Fibroblast of pulmonary artery (primary cell): Measurements from ENCODE around the gene HDAC4.

Experiments
- DNase-seq: peaks from one replicate; pipeline ENCODE4 v3.0.0-alpha.2; 2010; ENCODE audit warnings: low read depth
- H3K4me3 ChIP-seq: replicated peaks from 2 replicates; pipeline ENCODE4 v1.5.1; 2011; ENCODE audit warnings: low read depth, mild to moderate bottlenecking, control low read depth, low read length, moderate library complexity
- TF ChIP-seq, protein P1 (sequence below): IDR thresholded peaks from 2 replicates; pipeline ENCODE4 v1.5.1; 2011; ENCODE audit warnings: mild to moderate bottlenecking, control low read depth, low read length, inconsistent platforms; ENCODE audit errors: missing control alignments

The HDAC4 gene

DNA sequence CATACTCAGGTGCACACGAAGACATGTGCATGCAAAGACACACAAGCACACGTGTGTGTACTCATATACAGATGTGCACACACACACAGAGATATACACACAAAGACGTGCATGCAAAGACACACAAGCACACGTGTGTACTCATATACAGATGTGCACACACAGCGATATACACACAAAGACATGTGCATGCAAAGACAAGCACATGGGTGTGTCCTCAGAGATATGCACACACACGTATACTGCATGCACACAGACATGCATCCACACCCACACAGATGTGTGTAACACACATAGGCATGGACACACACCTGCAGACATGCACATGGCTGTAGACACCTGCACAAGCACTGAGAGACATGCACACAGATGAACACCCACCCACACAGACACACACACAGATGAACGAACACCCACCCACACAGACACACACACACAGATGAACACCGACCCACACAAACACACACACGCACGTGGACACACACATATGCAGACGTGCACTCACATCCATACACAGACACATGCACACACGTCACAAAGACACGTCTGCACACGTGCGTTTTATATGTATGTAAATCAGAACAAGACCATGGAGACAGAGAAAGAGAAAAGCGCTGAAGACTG, 321.0 kb downstream of the HDAC4 start:
- TF ChIP-seq, protein P1, sequence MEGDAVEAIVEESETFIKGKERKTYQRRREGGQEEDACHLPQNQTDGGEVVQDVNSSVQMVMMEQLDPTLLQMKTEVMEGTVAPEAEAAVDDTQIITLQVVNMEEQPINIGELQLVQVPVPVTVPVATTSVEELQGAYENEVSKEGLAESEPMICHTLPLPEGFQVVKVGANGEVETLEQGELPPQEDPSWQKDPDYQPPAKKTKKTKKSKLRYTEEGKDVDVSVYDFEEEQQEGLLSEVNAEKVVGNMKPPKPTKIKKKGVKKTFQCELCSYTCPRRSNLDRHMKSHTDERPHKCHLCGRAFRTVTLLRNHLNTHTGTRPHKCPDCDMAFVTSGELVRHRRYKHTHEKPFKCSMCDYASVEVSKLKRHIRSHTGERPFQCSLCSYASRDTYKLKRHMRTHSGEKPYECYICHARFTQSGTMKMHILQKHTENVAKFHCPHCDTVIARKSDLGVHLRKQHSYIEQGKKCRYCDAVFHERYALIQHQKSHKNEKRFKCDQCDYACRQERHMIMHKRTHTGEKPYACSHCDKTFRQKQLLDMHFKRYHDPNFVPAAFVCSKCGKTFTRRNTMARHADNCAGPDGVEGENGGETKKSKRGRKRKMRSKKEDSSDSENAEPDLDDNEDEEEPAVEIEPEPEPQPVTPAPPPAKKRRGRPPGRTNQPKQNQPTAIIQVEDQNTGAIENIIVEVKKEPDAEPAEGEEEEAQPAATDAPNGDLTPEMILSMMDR: no peak
- no peak overlapping the region for H3K4me3 ChIP-seq
- no peak for DNase-seq

- DNase-seq: no peak
- H3K4me3 ChIP-seq: no peak overlapping the region
- TF ChIP-seq, protein P1: no peak
Measured at GRCh38 chr2:239078128-239078924, 322.5 kb downstream of the HDAC4 start.

- TF ChIP-seq, protein P1: no peak
- H3K4me3 ChIP-seq: no peak overlapping the region
- DNase-seq: no peak
Measured at GRCh38 chr2:239077260-239077659, 323.6 kb downstream of the HDAC4 start.

DNA sequence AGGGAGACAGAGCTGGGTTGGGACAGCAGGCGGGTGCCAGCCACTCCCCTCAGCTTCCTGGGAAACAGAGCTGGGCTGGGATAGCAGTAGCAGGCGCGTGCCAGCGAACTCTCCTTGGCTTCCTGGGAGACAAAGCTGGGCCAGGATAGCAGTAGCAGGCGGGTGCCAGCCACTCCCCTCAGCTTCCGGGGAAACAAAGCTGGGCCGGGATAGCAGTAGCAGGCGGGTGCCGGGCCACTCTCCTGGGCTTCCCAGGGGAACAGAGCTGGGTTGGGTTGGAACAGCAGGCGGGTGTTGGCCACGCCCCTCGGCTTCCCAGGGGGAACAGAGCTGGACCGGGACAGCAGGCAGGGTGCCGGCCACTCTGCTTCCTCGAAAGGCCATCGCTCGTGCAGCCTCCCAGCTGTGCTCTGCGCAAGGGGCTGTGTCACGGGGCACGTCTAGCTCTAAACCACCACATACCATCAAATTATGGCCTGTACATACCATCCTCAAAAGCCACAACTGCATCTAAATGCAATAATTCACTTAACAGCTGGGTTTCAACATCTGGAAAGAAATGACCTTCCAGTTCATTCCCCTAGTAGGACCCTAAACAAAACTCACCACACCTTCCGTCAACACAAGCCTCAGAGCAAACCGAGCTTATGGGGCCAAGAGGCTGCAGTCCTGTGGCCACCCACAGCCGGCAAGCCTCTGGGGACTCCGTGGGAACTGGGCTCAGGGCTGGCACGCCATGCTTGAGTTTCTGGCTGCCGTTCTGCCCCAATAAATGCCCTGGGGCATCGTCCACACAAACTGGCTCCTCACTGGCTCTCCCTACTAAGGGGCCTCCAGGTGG, 324.7 kb downstream of the HDAC4 start:
- TF ChIP-seq, protein P1: no peak

DNA sequence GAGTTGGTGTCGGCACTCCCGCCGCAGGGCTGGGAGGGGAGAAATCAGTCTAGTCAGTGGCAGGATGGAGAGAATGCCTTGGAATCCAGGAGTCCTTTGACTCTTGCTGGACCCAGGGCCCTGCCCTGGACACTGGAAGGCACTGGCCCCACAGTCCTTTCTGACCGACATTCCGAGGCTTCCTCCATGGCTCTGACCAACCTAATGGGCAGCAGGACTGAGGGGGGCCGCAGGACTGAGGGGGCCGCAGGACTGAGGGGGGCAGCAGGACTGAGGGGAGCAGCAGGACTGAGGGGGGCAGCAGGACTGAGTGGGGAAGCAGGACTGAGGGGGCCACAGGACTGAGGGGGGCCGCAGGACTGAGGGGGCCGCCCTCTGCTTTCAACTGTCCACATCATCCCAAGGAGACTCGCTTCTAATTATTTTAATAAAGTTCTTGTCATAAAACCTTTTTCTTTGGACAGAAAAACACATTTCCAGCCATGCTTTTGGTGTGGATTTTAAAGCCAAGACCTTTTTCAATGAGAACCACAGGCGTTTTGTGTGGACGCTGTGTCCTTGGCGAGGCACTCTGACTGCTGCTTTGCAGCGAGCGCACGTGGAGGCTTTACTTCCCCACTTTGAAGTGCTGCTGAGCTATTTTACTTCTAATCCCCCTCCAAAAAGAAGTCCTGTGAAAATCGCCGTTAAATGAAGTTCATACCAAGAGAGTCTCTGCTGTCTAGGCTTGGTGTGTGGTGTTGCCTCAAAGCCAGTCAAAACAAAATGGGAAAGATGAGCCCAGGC, 326.9 kb downstream of the HDAC4 start:
- TF ChIP-seq, protein P1: no peak
- no peak overlapping the region for H3K4me3 ChIP-seq
- no peak for DNase-seq

More for the DNA sequence above, 324.7 kb downstream of the HDAC4 start:
- H3K4me3 ChIP-seq: no peak overlapping the region
- DNase-seq: no peak

- DNase-seq: no peak
- TF ChIP-seq, protein P1: no peak
- H3K4me3 ChIP-seq: no peak overlapping the region
Measured at GRCh38 chr2:239073270-239073669, 327.6 kb downstream of the HDAC4 start.
